ENCODE results near the gene CCR8.
"Not testable (repeated sequence)": the region's sequence is repeated elsewhere in the genome, so short reads cannot be mapped to it uniquely, and the experiment has no call there.

CCR8 gene

DNA sequence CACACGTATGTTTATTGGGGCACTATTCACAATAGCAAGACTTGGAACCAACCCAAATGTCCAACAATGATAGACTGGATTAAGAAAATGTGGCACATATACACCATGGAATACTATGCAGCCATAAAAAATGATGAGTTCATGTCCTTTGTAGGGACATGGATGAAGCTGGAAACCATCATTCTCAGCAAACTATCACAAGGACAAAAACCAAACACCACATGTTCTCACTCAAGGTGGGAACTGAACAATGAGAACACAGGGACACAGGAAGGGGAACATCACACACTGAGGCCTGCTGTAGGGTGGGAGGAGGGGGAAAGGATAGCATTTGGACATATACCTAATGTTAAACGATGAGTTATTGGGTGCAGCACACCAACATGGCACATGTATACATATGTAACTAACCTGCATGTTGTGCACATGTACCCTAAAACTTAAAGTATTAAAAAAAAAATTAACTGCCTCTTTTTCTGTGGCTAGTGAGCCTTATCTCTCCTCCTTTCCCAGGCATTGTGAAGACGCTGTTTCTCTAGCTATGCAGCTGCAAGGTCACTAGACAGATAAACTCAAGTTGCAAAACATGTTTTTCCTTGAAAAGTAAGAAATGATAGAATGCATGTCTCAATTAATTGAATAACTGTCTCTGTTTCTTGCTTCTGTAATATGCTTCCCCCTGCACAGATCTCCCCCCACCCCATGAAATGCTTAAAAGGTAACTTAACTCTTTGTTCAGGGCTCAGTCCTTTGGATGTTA is 23.8 kb downstream of the CCR8 start:
- H3K27ac ChIP-seq (ENCODE audit: insufficient read depth in 1 of 2, low read depth in 1 of 2, low read length in 2 of 2, poor library complexity in 1 of 2, severe bottlenecking in 2 of 2); H3K27me3 ChIP-seq (replicated peaks in 2 of 5; ENCODE audit: control insufficient read depth in 4 of 5, insufficient read depth in 5 of 5, low read length in 4 of 5); H3K9me3 ChIP-seq (ENCODE audit: control extremely low read depth in 1 of 5, control insufficient read depth in 4 of 5, insufficient read depth in 2 of 5, low read depth in 1 of 5, low read length in 4 of 5); H3K36me3 ChIP-seq (ENCODE audit: control insufficient read depth in 4 of 4, insufficient read depth in 4 of 4, low read length in 3 of 4); H3K4me3 ChIP-seq (ENCODE audit: control insufficient read depth in 1 of 7, extremely low read depth in 1 of 7, insufficient read depth in 4 of 7, low read depth in 2 of 7, low read length in 6 of 7); POLR2A ChIA-PET: not testable (repeated sequence)
- no CpG with 5 or more reads among the region's 3 CpGs for WGBS (ENCODE audit: insufficient coverage)
- H3K4me1 ChIP-seq (ENCODE audit: control extremely low read depth in 1 of 4, control insufficient read depth in 4 of 4, insufficient read depth in 4 of 4, low read length in 3 of 4), result peaks cover 3 to 32% (median 14%) of the 10 kb centered on the region in 4 experiments
- CTCF ChIA-PET, result interaction anchor here (1.3 to 1.7 kb wide), 2 partner anchors 24 kb away, joined by 3 to 4 read pairs; no protein-coding TSS in a partner anchor
- peak in 2 of 3 donors; percentile 36 to 65 for DNase-seq

- H3K4me3 ChIP-seq (ENCODE audit: control insufficient read depth in 1 of 7, extremely low read depth in 1 of 7, insufficient read depth in 4 of 7, low read depth in 2 of 7, low read length in 6 of 7), result no peak overlapping the region
- H3K27ac ChIP-seq (ENCODE audit: insufficient read depth in 1 of 2, low read depth in 1 of 2, low read length in 2 of 2, poor library complexity in 1 of 2, severe bottlenecking in 2 of 2), result no peak overlapping the region
- H3K36me3 ChIP-seq (ENCODE audit: control insufficient read depth in 4 of 4, insufficient read depth in 4 of 4, low read length in 3 of 4), result no peaks in the 10 kb centered on the region
- H3K27me3 ChIP-seq (replicated peaks in 2 of 5; ENCODE audit: control insufficient read depth in 4 of 5, insufficient read depth in 5 of 5, low read length in 4 of 5), result no peaks in the 10 kb centered on the region
- no peak for DNase-seq
- no CpG with 5 or more reads among the region's 3 CpGs for WGBS (ENCODE audit: insufficient coverage)
- no peaks in the 10 kb centered on the region for H3K9me3 ChIP-seq (ENCODE audit: control extremely low read depth in 1 of 5, control insufficient read depth in 4 of 5, insufficient read depth in 2 of 5, low read depth in 1 of 5, low read length in 4 of 5)
- POLR2A ChIA-PET, result no interaction called here
- CTCF ChIA-PET, result no interaction called here
- H3K4me1 ChIP-seq (ENCODE audit: control extremely low read depth in 1 of 4, control insufficient read depth in 4 of 4, insufficient read depth in 4 of 4, low read length in 3 of 4), result peaks cover 7 to 30% (median 21%) of the 10 kb centered on the region in 4 experiments
These were observed 28.8 kb downstream of the CCR8 start for GRCh38 chr3:39358333-39358732.

DNA sequence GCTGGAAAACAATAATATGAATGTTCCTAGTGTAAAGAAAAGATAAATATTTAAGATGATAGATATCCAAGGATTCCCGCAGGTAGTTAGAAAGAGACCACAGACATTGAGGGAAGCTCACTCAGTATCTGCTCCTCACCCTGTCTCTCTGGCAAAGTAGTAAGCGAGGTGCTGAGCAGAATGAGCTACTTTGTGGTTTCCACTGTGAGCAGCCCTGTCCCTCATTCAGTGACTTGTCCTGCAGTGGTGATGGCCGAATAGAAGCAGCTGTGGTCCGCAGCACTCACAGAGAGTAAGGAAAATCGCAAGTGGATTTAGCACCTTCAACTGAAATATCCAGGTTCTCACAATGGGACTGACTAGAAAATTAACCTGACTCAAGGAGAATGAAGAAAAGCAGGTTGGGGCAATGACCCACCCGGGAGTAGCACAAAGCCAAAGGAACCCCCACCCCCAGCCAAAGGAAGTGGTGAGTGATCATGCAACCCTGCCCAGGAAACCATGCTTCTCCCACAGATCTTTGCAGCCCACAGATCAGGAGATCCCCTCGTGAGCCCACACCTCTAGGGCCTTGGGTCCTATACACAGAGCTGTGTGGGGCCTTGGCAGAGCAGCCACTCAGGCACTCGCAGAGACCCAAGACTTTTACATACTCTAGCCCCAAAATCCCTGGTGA is 31.9 kb downstream of the CCR8 start:
- CTCF ChIA-PET, result interaction anchor here (0.8 to 1.6 kb wide), 5 partner anchors 11 to 171 kb away, joined by 3 to 11 read pairs (median 4); no protein-coding TSS in a partner anchor
- Histone ChIP-seq H3K4me3 (ENCODE audit: control insufficient read depth in 1 of 7, extremely low read depth in 1 of 7, insufficient read depth in 4 of 7, low read depth in 2 of 7, low read length in 6 of 7) (peak overlapping the region in 3 of 7 experiments; percentile 6 to 60 (median 24)), H3K27me3 (replicated peaks in 2 of 5; ENCODE audit: control insufficient read depth in 4 of 5, insufficient read depth in 5 of 5, low read length in 4 of 5) (no peaks in the 10 kb centered on the region), H3K36me3 (ENCODE audit: control insufficient read depth in 4 of 4, insufficient read depth in 4 of 4, low read length in 3 of 4) (no peaks in the 10 kb centered on the region), H3K27ac (ENCODE audit: insufficient read depth in 1 of 2, low read depth in 1 of 2, low read length in 2 of 2, poor library complexity in 1 of 2, severe bottlenecking in 2 of 2) (no peak overlapping the region), H3K9me3 (ENCODE audit: control extremely low read depth in 1 of 5, control insufficient read depth in 4 of 5, insufficient read depth in 2 of 5, low read depth in 1 of 5, low read length in 4 of 5) (no peaks in the 10 kb centered on the region), H3K4me1 (ENCODE audit: control extremely low read depth in 1 of 4, control insufficient read depth in 4 of 4, insufficient read depth in 4 of 4, low read length in 3 of 4) (peaks cover 7 to 30% (median 21%) of the 10 kb centered on the region in 4 experiments)
- 21% methylated on average over 6 of the region's 8 CpGs for WGBS (ENCODE audit: insufficient coverage)
- POLR2A ChIA-PET, result interaction anchor here (0.6 kb wide), 1 partner anchor 18 kb away, joined by 4 read pairs; no protein-coding TSS in a partner anchor
- DNase-seq, result peak; percentile 52 to 88 (median 88)

DNA sequence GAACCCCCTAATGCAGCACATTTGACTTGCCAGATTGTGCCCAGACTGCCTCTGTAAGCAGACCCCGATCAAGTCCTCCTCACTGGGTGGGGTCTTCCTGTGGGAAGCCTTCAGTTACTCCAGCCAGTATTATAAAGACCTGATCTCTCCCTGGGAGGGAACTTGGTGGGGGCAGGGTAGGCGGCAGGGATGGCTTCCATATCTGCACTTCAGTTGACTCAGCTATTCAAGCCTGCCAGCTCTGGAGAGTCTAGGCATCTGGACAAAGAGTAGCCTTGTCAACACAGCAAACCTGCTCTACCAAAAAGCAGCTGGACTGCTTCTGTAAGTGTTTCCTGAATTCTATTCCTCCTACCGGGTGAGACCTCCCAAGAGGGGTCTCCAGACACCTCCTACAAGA is 32.7 kb downstream of the CCR8 start:
- Histone ChIP-seq H3K4me1 (ENCODE audit: control extremely low read depth in 1 of 4, control insufficient read depth in 4 of 4, insufficient read depth in 4 of 4, low read length in 3 of 4) (peaks cover 7 to 30% (median 21%) of the 10 kb centered on the region in 4 experiments), H3K9me3 (ENCODE audit: control extremely low read depth in 1 of 5, control insufficient read depth in 4 of 5, insufficient read depth in 2 of 5, low read depth in 1 of 5, low read length in 4 of 5) (no peaks in the 10 kb centered on the region), H3K36me3 (ENCODE audit: control insufficient read depth in 4 of 4, insufficient read depth in 4 of 4, low read length in 3 of 4) (no peaks in the 10 kb centered on the region), H3K27ac (ENCODE audit: insufficient read depth in 1 of 2, low read depth in 1 of 2, low read length in 2 of 2, poor library complexity in 1 of 2, severe bottlenecking in 2 of 2) (no peak overlapping the region), H3K27me3 (replicated peaks in 2 of 5; ENCODE audit: control insufficient read depth in 4 of 5, insufficient read depth in 5 of 5, low read length in 4 of 5) (no peaks in the 10 kb centered on the region), H3K4me3 (ENCODE audit: control insufficient read depth in 1 of 7, extremely low read depth in 1 of 7, insufficient read depth in 4 of 7, low read depth in 2 of 7, low read length in 6 of 7) (peak overlapping the region in 1 of 7 experiments; percentile 19)
- no peak for DNase-seq
- ChIA-PET POLR2A (no interaction called here), CTCF (interaction anchor here (1.0 to 1.6 kb wide), 2 partner anchors 16 to 172 kb away, joined by 3 to 5 read pairs; no protein-coding TSS in a partner anchor)
- WGBS (ENCODE audit: insufficient coverage), result 61% methylated on average over 3 of the region's 3 CpGs

GRCh38 chr3:39362812-39363211 is 33.3 kb downstream of the CCR8 start:
- CTCF ChIA-PET, result interaction anchor here (1.6 kb wide), 1 partner anchor 15 kb away, joined by 5 read pairs; no protein-coding TSS in a partner anchor
- Histone ChIP-seq H3K27me3 (replicated peaks in 2 of 5; ENCODE audit: control insufficient read depth in 4 of 5, insufficient read depth in 5 of 5, low read length in 4 of 5) (no peaks in the 10 kb centered on the region), H3K36me3 (ENCODE audit: control insufficient read depth in 4 of 4, insufficient read depth in 4 of 4, low read length in 3 of 4) (no peaks in the 10 kb centered on the region), H3K4me1 (ENCODE audit: control extremely low read depth in 1 of 4, control insufficient read depth in 4 of 4, insufficient read depth in 4 of 4, low read length in 3 of 4) (peaks cover 7 to 30% (median 21%) of the 10 kb centered on the region in 4 experiments), H3K9me3 (ENCODE audit: control extremely low read depth in 1 of 5, control insufficient read depth in 4 of 5, insufficient read depth in 2 of 5, low read depth in 1 of 5, low read length in 4 of 5) (no peaks in the 10 kb centered on the region), H3K4me3 (ENCODE audit: control insufficient read depth in 1 of 7, extremely low read depth in 1 of 7, insufficient read depth in 4 of 7, low read depth in 2 of 7, low read length in 6 of 7) (peak overlapping the region in 1 of 7 experiments; percentile 19), H3K27ac (ENCODE audit: insufficient read depth in 1 of 2, low read depth in 1 of 2, low read length in 2 of 2, poor library complexity in 1 of 2, severe bottlenecking in 2 of 2) (no peak overlapping the region)
- no peak for DNase-seq
- 100% methylated on average over 1 of the region's 2 CpGs for WGBS (ENCODE audit: insufficient coverage)
- POLR2A ChIA-PET, result no interaction called here

DNA sequence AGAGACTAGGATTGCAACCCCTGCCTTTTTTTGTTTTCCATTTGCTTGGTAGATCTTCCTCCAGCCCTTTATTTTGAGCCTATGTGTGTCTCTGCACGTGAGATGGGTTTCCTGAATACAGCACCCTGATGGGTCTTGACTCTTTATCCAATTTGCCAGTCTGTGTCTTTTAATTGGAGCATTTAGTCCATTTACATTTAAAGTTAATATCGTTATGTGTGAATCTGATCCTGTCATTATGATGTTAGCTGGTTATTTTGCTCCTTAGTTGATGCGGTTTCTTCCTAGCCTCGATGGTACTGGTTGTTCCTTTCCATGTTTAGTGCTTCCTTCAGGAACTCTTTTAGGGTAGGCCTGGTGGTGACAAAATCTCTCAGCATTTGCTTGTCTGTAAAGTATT is 40.9 kb downstream of the CCR8 start:
- H3K4me1 ChIP-seq (ENCODE audit: control extremely low read depth in 1 of 4, control insufficient read depth in 4 of 4, insufficient read depth in 4 of 4, low read length in 3 of 4); H3K4me3 ChIP-seq (ENCODE audit: control insufficient read depth in 1 of 7, extremely low read depth in 1 of 7, insufficient read depth in 4 of 7, low read depth in 2 of 7, low read length in 6 of 7); CTCF ChIA-PET; POLR2A ChIA-PET; H3K36me3 ChIP-seq (ENCODE audit: control insufficient read depth in 4 of 4, insufficient read depth in 4 of 4, low read length in 3 of 4); H3K27me3 ChIP-seq (replicated peaks in 2 of 5; ENCODE audit: control insufficient read depth in 4 of 5, insufficient read depth in 5 of 5, low read length in 4 of 5); H3K27ac ChIP-seq (ENCODE audit: insufficient read depth in 1 of 2, low read depth in 1 of 2, low read length in 2 of 2, poor library complexity in 1 of 2, severe bottlenecking in 2 of 2); H3K9me3 ChIP-seq (ENCODE audit: control extremely low read depth in 1 of 5, control insufficient read depth in 4 of 5, insufficient read depth in 2 of 5, low read depth in 1 of 5, low read length in 4 of 5); DNase-seq: not testable (repeated sequence)
- WGBS (ENCODE audit: insufficient coverage), result no CpG with 5 or more reads among the region's 4 CpGs

- no peak overlapping the region for H3K27ac ChIP-seq (ENCODE audit: insufficient read depth in 1 of 2, low read depth in 1 of 2, low read length in 2 of 2, poor library complexity in 1 of 2, severe bottlenecking in 2 of 2)
- ChIA-PET POLR2A (no interaction called here), CTCF (interaction anchor here (1.0 to 1.4 kb wide), 3 partner anchors 12 to 84 kb away, joined by 4 to 6 read pairs (median 4); no protein-coding TSS in a partner anchor)
- no peaks in the 10 kb centered on the region for H3K9me3 ChIP-seq (ENCODE audit: control extremely low read depth in 1 of 5, control insufficient read depth in 4 of 5, insufficient read depth in 2 of 5, low read depth in 1 of 5, low read length in 4 of 5)
- H3K4me1 ChIP-seq (ENCODE audit: control extremely low read depth in 1 of 4, control insufficient read depth in 4 of 4, insufficient read depth in 4 of 4, low read length in 3 of 4), result peaks cover 0 to 8% (median 0%) of the 10 kb centered on the region in 4 experiments
- no peak overlapping the region for H3K4me3 ChIP-seq (ENCODE audit: control insufficient read depth in 1 of 7, extremely low read depth in 1 of 7, insufficient read depth in 4 of 7, low read depth in 2 of 7, low read length in 6 of 7)
- DNase-seq, result no peak
- no peaks in the 10 kb centered on the region for H3K27me3 ChIP-seq (replicated peaks in 2 of 5; ENCODE audit: control insufficient read depth in 4 of 5, insufficient read depth in 5 of 5, low read length in 4 of 5)
- no peaks in the 10 kb centered on the region for H3K36me3 ChIP-seq (ENCODE audit: control insufficient read depth in 4 of 4, insufficient read depth in 4 of 4, low read length in 3 of 4)
These were observed 43.3 kb downstream of the CCR8 start for GRCh38 chr3:39372833-39373232.

Data from common myeloid progenitor, CD34-positive (primary cell).